GM21526 (cell line): Measurements from ENCODE around the gene KANSL1.
"Not testable (repeated sequence)": the region's sequence is repeated elsewhere in the genome, so short reads cannot be mapped to it uniquely, and the experiment has no call there.

Experiments used
- ATAC-seq: cut with Tn5 transposase; IDR thresholded peaks from one replicate; pipeline ENCODE4 v1.9.1; 2021; ENCODE audit warnings: moderate library complexity; ENCODE audit not compliant: unreplicated experiment, low FRiP score

KANSL1 gene

DNA sequence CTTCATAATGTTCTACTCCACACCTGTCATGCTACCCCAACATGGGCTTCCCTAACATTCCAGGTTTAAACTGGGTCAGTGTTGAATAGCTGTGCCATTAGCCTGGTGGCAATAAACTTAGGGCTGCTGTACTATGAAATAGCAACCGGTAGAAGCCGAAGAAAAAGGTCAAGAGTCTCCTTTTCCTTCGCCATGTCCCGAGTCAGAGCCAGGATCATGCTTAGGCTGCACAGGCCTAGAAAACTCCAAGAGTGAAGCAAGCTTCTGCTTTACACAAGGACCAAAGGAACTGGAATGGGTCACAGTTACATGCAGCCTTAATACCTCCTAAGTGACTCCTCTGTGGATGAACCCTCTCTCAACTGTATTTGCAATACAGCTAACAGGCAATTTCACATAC lies 105.4 kb downstream of the KANSL1 start:
- ATAC-seq, result not testable (repeated sequence)

DNA sequence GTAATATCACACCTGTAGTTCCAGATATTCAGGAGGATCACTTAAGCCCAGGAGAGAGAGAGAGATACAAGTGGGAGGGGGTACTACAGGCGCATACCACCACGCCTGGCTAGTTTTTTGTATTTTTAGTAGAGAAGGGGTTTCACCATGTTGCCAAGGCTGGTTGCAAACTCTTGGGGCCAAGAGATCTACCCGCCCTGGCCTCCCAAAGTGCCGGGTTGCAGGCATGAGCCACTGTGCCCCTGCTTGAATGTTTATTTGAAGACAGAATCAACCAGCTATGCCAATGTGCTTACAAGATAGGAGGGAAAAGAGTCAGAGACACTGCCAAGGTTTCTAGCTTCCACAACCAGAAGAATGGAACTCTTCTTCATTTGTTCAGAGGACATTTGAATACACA lies 106.4 kb downstream of the KANSL1 start:
- ATAC-seq, result no peak

DNA sequence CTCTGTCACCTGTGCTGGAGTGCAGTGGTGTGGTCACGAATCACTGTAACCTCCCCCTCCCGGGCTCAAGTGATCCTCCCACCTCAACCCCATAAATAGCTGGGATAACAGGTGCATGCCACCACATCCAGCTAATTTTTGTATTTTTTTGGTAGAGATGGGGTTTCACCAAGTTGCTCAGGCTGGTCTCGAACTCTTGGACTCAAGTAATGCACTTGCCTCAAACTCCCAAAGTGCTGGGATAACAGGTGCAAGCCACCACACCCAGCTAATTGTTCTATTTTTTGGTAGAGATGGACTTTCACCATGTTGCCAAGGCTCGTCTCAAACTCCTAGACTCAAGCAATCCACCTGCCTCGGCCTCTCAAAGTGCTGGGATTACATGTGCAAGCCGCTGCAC lies 107.7 kb downstream of the KANSL1 start:
- ATAC-seq, result no peak

DNA sequence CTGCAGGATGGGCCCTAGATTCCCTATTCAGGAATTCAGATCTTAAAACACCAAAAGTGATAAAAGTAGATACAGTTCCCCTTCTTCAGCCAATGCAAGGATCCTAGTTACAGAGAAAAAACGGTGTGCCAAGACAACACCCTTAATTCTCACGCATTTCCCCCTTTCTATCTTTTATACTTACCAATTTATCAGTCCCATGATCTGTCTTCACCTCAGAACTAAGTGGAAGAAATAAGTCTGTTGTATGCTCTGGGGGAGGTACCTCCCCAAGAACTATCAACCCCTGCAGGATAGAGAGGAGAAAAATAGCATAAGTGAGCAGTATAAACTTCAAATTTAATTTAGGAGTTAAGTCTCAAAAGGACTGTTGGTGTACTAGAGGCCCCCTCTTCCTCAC lies 111.0 kb downstream of the KANSL1 start:
- ATAC-seq, result no peak

DNA sequence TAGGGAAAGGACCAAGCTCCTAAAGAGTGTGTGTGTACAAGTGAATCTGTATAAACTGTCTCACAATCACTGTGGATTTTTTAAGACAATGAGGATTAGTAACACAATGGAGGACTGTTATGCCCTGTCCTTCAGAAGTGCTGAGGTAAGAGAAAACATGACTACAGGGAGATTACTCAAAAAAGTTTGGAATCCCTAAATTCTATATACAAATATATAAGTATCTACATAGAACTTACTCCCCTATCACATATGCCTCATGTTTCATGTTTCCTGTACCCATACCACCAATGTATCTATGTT lies 112.3 kb downstream of the KANSL1 start:
- no peak for ATAC-seq

DNA sequence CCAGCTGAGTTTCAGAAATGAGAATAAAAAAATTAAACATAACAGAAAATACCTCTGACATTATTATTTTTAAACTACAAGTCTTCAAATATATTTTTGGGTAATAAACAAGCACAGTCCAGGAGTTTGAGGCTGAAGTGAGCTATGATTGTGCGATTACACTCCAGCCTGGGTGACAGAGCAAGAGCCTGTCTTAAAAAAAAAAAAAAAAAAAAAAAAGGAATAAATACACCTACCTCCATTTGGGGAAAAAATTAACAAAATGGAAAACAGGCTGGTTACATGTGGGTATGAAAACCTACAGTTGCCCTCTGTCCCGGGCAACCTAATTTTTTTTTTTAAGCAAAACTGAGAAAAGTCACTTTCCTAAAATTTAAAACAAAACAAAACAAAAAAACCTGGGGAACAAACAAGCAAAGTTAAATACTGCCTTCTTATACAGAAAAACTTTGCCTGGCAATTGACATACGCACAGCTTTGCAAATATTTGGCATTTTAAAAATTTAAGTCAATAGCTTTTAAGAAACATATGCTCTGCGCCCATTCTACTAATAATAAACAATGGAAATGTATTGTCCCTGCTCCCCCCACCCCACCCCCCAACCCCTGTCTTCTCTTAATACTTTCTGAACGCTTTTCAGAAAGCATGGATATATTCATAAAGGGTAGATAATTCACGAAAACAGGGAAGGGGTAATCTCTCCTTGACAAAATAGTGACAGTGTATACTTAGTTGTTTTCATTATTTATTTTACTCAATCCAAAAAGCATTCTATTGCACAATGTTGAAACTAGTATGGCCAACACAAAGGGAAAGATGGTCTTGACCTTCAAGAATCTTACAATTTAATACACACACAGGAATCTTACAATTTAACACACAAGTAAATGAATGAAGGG lies 112.9 kb downstream of the KANSL1 start:
- ATAC-seq, result no peak

DNA sequence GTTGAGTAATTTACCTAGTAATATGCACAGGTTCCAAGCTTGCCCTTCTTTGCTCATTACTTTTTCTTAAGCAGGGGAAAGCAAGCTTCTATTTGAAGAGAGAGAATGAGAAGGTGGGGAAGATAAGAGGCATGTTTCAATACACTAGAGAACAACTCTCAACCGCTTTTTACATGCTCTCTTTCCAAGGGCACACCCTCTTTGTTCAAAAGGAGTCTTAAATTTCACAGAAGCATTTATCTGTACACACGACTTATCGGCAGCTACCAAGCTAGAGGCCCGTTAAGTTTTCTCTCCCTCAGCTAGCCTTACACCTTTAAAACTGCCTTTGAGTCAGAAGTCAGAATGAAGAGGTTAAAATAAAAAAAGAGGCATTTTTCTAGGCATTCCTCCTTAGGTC lies 114.6 kb downstream of the KANSL1 start:
- ATAC-seq, result no peak

DNA sequence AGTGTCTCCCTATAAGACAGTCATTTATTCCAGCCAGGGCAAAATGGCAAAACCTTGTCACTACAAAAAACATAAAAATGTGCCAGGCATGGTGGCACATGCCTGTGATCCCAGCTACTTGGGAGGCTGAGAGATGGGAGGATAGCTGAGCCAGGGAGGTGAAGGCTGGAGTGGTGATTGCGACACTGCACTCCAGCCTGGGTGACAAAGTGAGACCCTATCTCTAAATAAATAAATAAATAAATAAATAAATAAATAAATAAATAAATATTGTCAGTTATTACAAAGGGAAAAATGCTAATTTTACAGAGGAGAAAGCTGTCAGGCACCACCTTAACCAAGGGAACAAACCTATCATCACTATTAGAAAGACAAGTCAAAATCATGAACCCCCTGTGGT lies 118.7 kb downstream of the KANSL1 start:
- no peak for ATAC-seq

DNA sequence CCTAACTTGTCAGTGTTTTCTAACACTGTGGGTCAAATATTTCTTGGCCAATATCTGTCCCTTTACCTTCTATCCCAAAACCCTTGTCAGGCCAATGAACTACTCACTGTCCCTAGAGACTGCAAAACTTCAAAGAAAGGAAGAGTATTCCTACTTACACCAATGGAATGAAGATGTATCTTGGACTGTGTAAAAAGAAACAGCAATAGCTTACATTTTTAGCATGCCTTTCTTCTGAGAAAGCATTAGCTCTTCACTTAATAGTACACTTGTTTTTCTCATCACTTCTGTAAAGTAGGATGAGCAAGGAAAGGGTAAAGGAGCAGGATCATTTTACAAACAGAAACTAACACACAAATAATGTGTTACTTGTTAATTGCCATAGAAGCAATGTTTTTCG lies 120.2 kb downstream of the KANSL1 start:
- no peak for ATAC-seq

DNA sequence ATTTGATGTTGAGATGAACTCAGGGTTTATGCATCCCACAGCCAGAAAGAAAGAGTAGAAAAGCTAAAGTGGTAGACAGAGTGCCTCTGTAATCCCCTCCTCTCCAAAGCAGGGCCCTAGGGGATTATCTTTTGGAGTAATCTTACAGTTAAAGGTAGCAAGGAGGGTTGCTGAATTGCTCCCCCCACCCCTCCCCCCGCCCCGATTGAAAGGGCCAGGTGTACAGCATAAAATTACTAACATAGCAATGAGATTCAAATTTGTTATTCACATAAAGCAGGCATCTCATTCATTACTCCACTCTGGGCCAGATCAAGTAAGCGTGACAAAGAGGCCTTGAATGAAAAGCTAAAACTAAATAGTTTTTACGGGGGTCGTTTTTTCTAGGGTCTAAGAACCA lies 121.4 kb downstream of the KANSL1 start:
- ATAC-seq, result no peak

DNA sequence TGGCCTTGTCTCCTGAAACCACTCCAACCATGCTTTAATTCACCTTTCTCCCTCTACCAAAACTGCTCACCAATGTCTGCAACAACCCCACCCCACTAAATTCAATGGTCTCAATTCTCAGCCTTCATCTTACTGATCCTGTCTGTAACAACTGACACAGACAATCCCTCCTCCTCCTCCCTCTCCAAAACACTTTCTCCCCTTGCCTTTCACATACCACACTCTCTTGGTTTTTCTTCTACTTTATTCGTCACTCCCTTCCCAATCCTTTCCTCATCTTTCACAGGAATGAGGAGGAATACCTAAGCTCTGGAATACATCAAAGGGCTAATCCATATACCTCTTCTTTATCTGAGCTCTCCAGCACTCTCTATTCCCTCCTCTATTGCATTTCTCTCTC lies 128.8 kb downstream of the KANSL1 start:
- ATAC-seq, result no peak

DNA sequence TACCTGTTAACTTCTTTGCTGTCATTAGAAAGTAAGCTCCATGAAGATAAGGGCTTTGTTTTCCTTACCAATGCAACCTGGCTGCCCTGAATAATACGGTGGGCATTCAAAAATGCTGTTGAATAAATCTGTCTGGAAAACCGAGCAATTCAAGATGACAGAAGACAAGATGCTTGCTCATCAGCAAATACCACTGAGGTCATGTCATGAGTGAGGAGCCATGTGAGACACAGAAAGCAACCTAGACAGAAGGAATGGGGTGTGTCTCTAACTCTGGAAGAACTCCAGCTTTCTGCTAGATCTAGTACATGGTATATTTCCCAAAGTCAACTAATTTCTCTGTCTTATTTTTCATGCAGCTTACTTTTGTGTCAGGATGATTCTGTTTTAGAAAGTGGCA lies 130.0 kb downstream of the KANSL1 start:
- ATAC-seq, result no peak

DNA sequence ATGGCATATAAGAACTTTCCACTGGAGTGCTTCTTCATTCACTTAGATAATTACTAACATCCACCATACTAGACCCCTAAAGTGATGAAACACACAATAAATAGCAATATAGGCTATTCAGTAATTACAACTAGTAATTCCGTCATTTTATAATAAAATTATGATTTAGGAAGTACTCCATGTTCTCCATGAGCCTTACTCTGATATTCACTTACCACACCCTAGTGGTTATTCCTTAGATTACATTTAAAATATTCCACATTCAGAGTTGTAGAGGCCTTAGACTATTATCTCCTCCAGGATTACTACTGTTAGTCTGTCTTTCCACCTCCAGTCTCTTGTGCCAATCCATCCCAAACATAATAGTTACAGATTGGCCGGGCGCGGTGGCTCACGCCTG lies 131.8 kb downstream of the KANSL1 start:
- ATAC-seq, result no peak

DNA sequence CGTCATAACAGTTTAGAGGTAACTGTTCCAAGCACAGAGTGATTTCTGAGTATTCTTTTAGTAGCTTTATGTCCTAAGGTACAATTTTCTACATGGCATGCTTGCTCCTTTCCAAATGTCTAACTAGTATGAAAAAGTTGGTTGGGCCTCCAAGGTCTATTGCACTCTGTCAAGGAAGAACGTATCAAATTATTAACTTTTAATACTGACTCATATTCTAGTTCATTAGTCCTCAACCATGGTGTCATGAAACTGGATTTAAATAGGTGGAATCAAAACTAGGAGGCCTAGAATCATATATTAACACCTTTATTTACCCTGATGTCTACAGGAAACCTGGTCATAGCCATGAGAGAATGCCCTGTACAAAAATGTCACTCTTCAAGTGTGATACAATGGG lies 132.8 kb downstream of the KANSL1 start:
- no peak for ATAC-seq

DNA sequence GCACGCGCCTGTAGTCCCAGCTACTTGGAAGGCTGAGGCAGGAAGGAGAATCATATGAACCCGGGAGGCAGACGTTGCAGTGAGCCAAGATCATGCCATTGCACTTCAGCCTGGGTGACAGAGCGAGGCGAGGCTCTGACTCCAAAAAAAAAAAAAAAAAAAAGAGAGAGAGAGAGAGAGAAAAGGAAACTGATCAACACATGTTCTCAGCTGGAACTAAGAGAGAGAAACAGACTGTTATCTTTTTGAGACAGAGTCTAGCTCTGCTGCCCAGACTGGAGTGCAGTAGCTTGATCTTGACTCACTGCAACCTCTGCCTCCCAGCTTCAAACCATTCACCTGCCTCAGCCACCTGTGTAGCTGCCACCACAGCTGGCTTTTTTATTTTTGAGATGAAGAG lies 133.7 kb downstream of the KANSL1 start:
- no peak for ATAC-seq

DNA sequence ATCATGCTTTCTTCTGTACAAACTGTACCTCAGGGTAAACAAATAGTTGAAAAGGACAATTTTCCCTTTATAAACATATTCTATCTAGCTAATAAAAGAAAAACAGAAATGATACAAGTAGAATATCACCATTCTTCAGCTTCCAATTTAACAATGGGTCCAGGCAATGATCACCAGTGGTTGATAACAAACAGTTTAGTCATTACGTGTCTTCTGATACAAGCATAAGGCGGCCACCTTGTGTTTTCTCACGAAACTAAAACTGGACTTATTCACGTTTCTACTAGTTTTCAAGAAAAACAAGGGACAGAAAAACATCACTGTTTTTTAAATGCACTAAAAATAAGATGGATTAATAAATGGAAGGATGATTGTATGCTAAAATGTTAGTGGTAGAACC lies 135.9 kb downstream of the KANSL1 start:
- no peak for ATAC-seq

DNA sequence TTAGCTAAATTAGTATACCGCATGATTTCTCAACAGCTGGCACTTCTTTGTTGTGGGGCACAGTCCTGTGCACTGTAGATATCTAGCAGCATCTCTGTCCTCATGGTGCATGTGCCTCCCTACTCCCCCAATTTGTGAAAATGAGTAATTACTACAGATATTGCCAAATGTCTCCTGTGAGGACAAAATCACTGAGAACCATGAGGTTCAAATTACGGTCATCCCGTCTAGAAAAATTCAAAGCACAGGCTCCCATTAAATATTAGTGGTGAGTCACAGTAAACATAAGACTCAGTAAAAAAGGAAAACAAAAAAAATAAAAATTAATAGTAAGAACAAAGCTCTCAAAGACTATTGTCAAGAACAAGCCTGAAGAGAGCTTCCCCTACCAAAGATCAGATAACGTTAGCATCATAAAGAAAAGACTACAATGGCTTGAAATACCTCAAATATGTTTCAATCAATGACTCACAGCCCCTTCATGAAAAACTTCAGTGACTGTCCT lies 136.4 kb downstream of the KANSL1 start:
- no peak for ATAC-seq

DNA sequence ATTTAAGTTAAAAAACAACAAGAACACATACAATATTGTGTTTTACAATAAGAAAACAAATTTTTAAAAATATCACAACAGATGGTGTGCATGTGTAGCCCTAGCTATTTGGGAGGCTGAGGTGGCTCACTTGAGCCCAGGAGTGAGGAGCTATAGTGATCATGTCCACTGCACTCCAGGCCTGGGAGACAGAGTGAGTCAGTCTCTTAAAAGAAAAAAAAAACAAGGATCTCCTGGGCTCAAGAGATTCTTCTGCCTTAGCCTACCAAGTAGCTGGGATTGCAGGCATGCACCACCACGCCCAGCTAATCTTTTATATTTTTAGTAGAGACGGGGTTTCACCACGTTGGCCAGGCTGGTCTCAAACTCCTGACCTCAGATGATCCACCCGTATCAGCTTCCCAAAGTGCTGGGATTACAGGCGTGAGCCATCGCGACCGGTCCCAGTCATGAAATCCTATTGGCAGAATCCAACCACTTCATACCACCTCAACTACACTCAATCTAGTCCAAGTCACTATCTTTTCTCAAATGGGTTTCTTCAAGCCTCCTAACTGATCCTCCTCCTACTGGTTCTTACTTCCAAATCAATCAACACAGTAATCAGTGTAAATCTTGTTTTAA lies 139.2 kb downstream of the KANSL1 start:
- ATAC-seq, result no peak

DNA sequence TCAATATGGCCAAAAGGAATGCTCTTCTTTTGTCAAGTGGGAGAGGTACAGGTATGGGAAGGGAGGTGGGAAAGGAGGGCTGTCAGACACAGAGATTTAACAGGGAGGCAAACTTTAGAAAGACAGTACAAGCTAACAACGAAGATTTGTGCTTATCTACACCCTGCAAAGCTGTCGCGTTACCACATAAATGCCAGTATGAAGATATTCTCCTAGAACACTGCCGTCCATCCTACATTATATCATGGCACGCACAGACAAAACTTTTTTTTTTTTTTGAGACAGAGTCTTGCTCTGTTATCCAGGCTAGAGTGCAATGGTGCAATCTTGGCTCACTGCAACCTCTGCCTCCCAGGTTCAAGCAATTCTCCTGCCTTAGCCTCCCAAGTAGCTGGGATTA lies 143.6 kb downstream of the KANSL1 start:
- no peak for ATAC-seq

DNA sequence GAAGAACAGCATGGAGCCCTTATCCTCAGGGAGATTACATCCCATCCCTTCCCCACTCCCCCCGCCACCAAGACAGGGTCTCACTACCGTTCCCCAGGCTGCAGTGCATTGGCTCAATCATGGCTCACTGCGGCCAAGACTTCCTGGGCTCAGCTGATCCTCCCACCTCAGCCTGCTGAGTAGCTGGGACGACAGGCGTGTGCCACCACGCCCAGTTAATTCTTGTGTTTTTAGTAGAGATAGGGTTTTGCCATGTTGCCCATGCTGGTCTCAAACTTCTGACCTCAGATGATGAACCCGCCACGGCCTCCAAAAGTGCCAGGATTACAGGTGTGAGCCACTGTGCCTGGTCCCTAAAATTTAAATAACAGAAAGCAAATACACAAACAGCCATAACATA lies 145.4 kb downstream of the KANSL1 start:
- ATAC-seq, result no peak

DNA sequence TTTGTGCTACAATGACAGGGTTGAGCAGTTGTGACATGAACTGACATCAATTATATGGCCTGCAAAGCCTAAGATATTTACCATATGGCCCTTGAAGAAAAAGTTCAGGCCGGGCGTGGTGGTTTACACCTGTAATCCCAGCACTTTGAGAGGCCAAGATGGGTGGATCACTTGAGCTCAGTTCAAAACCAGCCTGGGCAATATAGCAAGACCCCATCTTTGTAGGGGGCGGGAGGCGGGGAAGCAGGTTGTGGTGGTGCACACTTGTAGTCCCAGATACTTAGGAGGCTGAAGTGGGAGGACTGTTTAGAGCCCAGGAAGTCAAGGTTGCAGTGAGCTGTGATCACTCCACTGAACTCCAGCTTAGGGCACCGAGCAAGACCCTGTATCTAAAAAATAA lies 145.8 kb downstream of the KANSL1 start:
- no peak for ATAC-seq

DNA sequence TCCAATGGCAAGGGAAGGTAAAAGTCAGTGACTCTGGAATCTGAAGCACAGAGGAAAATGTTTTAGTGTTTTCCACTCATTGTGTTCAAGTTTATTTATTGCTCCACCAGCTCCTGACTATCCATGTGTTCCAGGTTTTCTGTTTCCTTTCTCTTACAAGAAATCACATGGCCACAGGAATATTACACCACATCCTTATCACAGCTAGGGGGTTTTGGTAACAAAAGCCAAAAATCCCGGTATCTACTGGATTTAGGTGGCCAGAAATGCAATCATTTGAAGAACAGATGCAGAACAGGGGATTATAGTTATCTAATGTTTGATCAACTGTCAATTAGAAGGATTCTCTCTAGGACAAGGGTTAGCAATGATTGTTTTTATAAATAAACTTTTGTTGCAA lies 146.3 kb downstream of the KANSL1 start:
- no peak for ATAC-seq
